ENCODE data around the gene TMEM108. TPM values are rescaled to one million over a fixed set of nuclear protein-coding genes. Genes with fewer than 3 reads are reported as not detected.

TMEM108 gene
- total RNA-seq, 1 donor from 2014 or later: 2.4 TPM

DNA sequence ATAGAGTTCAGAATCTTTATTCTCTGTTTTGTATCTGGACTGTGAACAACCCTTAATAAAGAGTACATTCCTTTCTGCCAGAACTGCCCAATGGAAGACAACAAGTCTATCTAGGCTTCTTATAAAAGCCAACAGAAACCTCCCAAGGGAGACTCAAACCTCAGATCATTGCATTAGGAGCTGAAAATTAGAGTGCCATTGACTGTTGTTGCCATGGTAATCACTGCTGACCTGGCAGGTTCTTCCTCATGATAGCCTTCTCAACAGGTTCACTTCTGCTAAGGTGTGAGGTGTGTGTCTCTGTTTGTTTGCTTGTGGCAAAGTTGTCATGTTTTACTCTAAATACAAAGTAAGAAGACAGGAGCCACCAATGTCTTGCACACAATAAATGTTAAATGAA, 79.2 kb downstream of the TMEM108 start:
- no peak overlapping the region for H3K4me3 ChIP-seq
- H3K36me3 ChIP-seq: no peaks in the 10 kb centered on the region
- no peak for DNase-seq
- no peaks in the 10 kb centered on the region for H3K27me3 ChIP-seq (ENCODE audit: low read depth)
- intact Hi-C loops (cut with micrococcal nuclease): no loop called here
- H3K4me1 ChIP-seq: no peaks in the 10 kb centered on the region
- H3K9me3 ChIP-seq (replicated peaks): no peaks in the 10 kb centered on the region
- H3K27ac ChIP-seq (replicated peaks): no peak overlapping the region
- TF ChIP-seq CTCF (IDR thresholded peaks at IDR 0.05; ENCODE audit: borderline replicate concordance): no peak

- H3K27ac ChIP-seq (replicated peaks): no peak overlapping the region
- H3K4me1 ChIP-seq: peaks cover 6% of the 10 kb centered on the region
- H3K4me3 ChIP-seq: no peak overlapping the region
- no peaks in the 10 kb centered on the region for H3K27me3 ChIP-seq (ENCODE audit: low read depth)
- intact Hi-C loops (cut with micrococcal nuclease): no loop called here
- H3K9me3 ChIP-seq (replicated peaks): no peaks in the 10 kb centered on the region
- no peak for TF ChIP-seq CTCF (IDR thresholded peaks at IDR 0.05; ENCODE audit: borderline replicate concordance)
- DNase-seq: no peak
- no peaks in the 10 kb centered on the region for H3K36me3 ChIP-seq
These were observed 81.0 kb downstream of the TMEM108 start for GRCh38 chr3:133119176-133119575.

DNA sequence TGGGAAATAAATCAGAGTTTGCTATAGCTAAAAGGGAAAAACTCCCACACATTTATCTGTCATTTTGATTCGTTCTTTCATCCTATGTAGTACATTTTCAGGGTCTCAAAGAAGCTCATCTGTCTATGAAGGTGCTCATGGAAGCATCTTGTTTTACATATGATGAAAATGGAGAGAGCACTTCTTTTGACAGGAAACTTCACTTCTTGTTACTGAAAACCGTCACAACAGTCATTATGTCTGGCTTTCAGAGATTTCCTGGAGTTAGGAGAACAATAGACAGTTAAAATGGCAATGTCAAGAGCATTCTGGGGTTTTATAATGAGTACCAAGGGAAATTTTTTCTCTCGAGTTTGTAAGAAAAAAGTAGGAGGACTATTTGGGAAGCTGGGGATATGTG, 83.3 kb downstream of the TMEM108 start:
- peaks cover 9% of the 10 kb centered on the region for H3K4me1 ChIP-seq
- TF ChIP-seq CTCF (IDR thresholded peaks at IDR 0.05; ENCODE audit: borderline replicate concordance): no peak
- no peaks in the 10 kb centered on the region for H3K36me3 ChIP-seq
- intact Hi-C loops (cut with micrococcal nuclease): no loop called here
- H3K9me3 ChIP-seq (replicated peaks): no peaks in the 10 kb centered on the region
- no peak for DNase-seq
- no peak overlapping the region for H3K4me3 ChIP-seq
- no peaks in the 10 kb centered on the region for H3K27me3 ChIP-seq (ENCODE audit: low read depth)
- no peak overlapping the region for H3K27ac ChIP-seq (replicated peaks)

DNA sequence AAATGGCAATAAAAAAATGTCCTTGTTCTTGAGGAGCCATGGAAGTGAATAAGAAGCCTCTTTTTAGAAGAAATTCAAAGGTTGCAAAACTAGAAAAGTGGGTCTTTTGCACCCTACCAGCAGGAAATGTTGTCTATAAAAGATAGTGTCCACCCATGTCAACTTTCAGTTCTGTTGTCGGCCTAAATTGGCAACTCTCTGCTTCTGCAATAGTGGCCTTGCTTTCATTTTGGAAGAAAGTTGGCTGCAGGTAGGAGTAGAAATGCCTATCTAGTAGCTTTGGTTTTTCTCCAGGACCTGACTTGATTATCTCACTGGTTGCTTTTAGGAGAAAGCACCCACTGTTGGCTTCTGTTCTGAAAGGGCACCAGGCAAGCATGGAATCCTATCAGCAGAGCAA, 85.4 kb downstream of the TMEM108 start:
- H3K4me3 ChIP-seq: no peak overlapping the region
- intact Hi-C loops (cut with micrococcal nuclease): no loop called here
- no peaks in the 10 kb centered on the region for H3K9me3 ChIP-seq (replicated peaks)
- DNase-seq: no peak
- no peaks in the 10 kb centered on the region for H3K27me3 ChIP-seq (ENCODE audit: low read depth)
- no peaks in the 10 kb centered on the region for H3K36me3 ChIP-seq
- H3K4me1 ChIP-seq: peaks cover 9% of the 10 kb centered on the region
- H3K27ac ChIP-seq (replicated peaks): no peak overlapping the region
- no peak for TF ChIP-seq CTCF (IDR thresholded peaks at IDR 0.05; ENCODE audit: borderline replicate concordance)

- DNase-seq: peak; percentile 15
- intact Hi-C loops (cut with micrococcal nuclease): no loop called here
- TF ChIP-seq CTCF (IDR thresholded peaks at IDR 0.05; ENCODE audit: borderline replicate concordance): no peak
- H3K4me3 ChIP-seq: no peak overlapping the region
- peaks cover 9% of the 10 kb centered on the region for H3K4me1 ChIP-seq
- H3K9me3 ChIP-seq (replicated peaks): no peaks in the 10 kb centered on the region
- no peaks in the 10 kb centered on the region for H3K36me3 ChIP-seq
- no peaks in the 10 kb centered on the region for H3K27me3 ChIP-seq (ENCODE audit: low read depth)
- no peak overlapping the region for H3K27ac ChIP-seq (replicated peaks)
These were observed 86.3 kb downstream of the TMEM108 start for GRCh38 chr3:133124511-133124910.

DNA sequence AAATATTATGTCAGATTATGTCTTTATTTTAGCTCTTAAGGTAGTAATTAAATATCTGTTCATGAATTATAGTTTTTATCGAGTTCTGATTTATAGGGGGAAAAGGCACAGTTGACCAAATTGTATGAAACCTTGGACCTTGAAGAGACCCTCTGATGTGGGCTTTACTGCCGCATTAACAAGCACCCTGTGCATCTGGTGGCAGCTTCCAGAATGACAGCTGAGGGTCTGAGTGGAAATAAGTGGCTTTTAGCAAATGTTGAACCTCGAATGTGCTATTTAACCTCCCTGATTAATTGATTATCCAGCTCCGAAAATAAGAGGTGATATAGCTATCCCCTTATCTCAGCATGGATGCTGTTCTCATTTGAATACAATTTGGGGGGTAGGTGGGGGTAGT, 87.0 kb downstream of the TMEM108 start:
- DNase-seq: no peak
- Histone ChIP-seq H3K27me3 (ENCODE audit: low read depth) (no peaks in the 10 kb centered on the region), H3K4me1 (peaks cover 9% of the 10 kb centered on the region), H3K36me3 (no peaks in the 10 kb centered on the region), H3K4me3 (no peak overlapping the region), H3K9me3 (replicated peaks) (no peaks in the 10 kb centered on the region), H3K27ac (replicated peaks) (no peak overlapping the region)
- TF ChIP-seq CTCF (IDR thresholded peaks at IDR 0.05; ENCODE audit: borderline replicate concordance): no peak
- intact Hi-C loops (cut with micrococcal nuclease): no loop called here

All from left ventricle myocardium inferior (tissue), 1 donor.